Measurements from ENCODE around the gene L3MBTL4. TPM values are rescaled to one million over a fixed set of nuclear protein-coding genes. Genes with fewer than 3 reads are reported as not detected.

L3MBTL4 gene
- total and polyA plus RNA-seq, 10 of the 15 experiments (the other 5 are each of a cell fraction or from before 2014, with no cell fraction given) = 1.3 to 8.7 (median 3.8) TPM

DNA sequence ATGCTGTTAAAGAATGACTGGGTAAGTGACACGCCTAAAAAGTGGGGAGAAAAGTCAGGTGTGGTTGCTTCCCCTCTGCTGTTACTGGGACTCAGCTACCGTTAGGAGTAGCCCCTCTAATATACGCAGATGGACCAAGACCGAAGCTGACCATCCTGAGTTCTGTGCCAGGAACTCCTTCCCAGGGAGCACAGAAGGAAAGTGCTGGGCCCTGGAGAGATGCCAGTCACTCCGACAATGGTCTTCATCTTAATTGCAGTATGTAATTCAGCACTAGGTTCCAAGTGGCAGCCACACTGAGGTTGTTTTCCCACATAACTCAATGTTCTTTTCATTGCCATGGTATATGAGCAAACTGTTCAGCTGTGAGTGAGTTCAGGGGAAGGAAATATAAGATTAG lies 499.8 kb downstream of the L3MBTL4 start:
- Histone ChIP-seq H4K20me1 (ENCODE audit: control insufficient read depth, insufficient read depth) (no peaks in the 10 kb centered on the region), H3K36me3 (ENCODE audit: control insufficient read depth in 2 of 2, insufficient read depth in 2 of 2, low read length in 1 of 2) (no peaks in the 10 kb centered on the region), H3K4me1 (ENCODE audit: control insufficient read depth, insufficient read depth, low read length) (no peaks in the 10 kb centered on the region), H3K4me3 (no peak overlapping the region), H3K4me2 (ENCODE audit: control insufficient read depth, insufficient read depth) (no peak overlapping the region), H3K27me3 (replicated peaks in 1 of 2; ENCODE audit: control insufficient read depth in 2 of 2, insufficient read depth in 2 of 2, low read length in 1 of 2) (peaks cover 0 to 2% of the 10 kb centered on the region in 2 experiments; a peak in 1 of 4 replicates), H3K9me3 (replicated peaks; ENCODE audit: control insufficient read depth, insufficient read depth, low read length) (no peaks in the 10 kb centered on the region), H3K27ac (ENCODE audit: control insufficient read depth, insufficient read depth) (no peak overlapping the region), H3K79me2 (ENCODE audit: control insufficient read depth, insufficient read depth, low read length) (no peaks in the 10 kb centered on the region), H3K9ac (ENCODE audit: control insufficient read depth, insufficient read depth, low read length) (no peak overlapping the region), H2AFZ (ENCODE audit: control insufficient read depth, low read depth, low read length) (no peak overlapping the region)
- in situ Hi-C loops (cut with MboI) (no loop called here), intact Hi-C loops (cut with micrococcal nuclease; ENCODE audit: unreplicated experiment) (no loop called here)
- BruUV-seq (replicated peaks) = no TSS peak
- ChIA-PET SMC1A (ENCODE audit: uncharacterized antibody, unreplicated experiment) (no interaction called here), POLR2A (no interaction called here), CTCF (no interaction called here), RAD21 (ENCODE audit: unreplicated experiment) (no interaction called here)
- no peak for DNase-seq (ENCODE audit: low read depth, low spot score)
- WGBS (ENCODE audit: insufficient coverage, insufficient replicate concordance, low lambda C conversion rate, missing lambda C conversion rate) = 69% methylated on average over 5 of the region's 5 CpGs
- TF ChIP-seq, protein P1, sequence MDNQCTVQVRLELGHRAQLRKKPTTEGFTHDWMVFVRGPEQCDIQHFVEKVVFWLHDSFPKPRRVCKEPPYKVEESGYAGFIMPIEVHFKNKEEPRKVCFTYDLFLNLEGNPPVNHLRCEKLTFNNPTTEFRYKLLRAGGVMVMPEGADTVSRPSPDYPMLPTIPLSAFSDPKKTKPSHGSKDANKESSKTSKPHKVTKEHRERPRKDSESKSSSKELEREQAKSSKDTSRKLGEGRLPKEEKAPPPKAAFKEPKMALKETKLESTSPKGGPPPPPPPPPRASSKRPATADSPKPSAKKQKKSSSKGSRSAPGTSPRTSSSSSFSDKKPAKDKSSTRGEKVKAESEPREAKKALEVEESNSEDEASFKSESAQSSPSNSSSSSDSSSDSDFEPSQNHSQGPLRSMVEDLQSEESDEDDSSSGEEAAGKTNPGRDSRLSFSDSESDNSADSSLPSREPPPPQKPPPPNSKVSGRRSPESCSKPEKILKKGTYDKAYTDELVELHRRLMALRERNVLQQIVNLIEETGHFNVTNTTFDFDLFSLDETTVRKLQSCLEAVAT (IDR thresholded peaks at IDR 0.05) = no peak
- TF ChIP-seq HSF1 (IDR thresholded peaks at IDR 0.05; ENCODE audit: low read depth, low read length) (no peak), CEBPB (IDR thresholded peaks at IDR 0.05; ENCODE audit: borderline replicate concordance in 1 of 2, low read depth in 2 of 2, low read length in 2 of 2) (no peak), ZNF274 (IDR thresholded peaks at IDR 0.05; ENCODE audit: insufficient read depth, insufficient read length) (no peak), SKIL (IDR thresholded peaks at IDR 0.05; ENCODE audit: low read depth, poor library complexity, severe bottlenecking) (no peak), HCFC1 (IDR thresholded peaks at IDR 0.05; ENCODE audit: low read length) (no peak), SP1 (IDR thresholded peaks at IDR 0.05; ENCODE audit: low read depth, low read length) (no peak), FOXK2 (IDR thresholded peaks at IDR 0.05) (no peak), CREB1 (IDR thresholded peaks at IDR 0.05; ENCODE audit: low read depth) (no peak), POLR2A (IDR thresholded peaks at IDR 0.05; ENCODE audit: low read depth, low read length) (no peak), SMARCA5 (IDR thresholded peaks at IDR 0.05) (no peak)
- ATAC-seq = no peak
- FAIRE-seq = no peak
